Measurements from ENCODE around the gene FAM98A. TPM values are rescaled to one million over a fixed set of nuclear protein-coding genes. Genes with fewer than 3 reads are reported as not detected.

FAM98A gene
- total RNA-seq, 1 experiment from 2014 or later, result 70.9 TPM

DNA sequence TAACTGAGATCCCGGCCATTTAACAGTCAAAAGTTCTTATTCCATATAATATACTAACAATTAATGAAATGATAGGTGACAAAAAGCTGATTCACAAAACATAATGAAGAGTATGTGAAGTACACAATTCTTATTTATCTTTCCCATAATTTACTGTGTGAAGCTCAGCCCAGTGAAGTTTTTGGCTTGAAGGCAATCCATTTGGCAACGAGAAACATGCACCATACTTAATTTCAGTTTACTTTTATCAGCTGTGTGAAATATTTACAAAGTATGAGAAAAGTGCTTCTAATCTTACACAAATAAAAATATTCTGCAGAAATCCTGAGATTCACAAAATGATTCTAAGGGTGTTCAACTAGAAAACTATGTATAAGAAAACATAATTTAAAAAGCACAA lies 12.3 kb downstream of the FAM98A start:
- H3K4me3 Mint-ChIP-seq, result no peak overlapping the region
- peaks cover 31 to 52% (median 51%) of the 10 kb centered on the region in 3 experiments; a peak in 6 of 7 replicates for H3K36me3 Mint-ChIP-seq (ENCODE audit: insufficient read depth in 1 of 3, low read depth in 3 of 3)
- no peaks in the 10 kb centered on the region for H3K9me3 ChIP-seq (ENCODE audit: control insufficient read depth, low read depth, low read length)
- no peak overlapping the region for H2BK20ac ChIP-seq (ENCODE audit: low read depth, low read length, poor library complexity, severe bottlenecking)
- H3K4ac ChIP-seq (ENCODE audit: low read depth, low read length), result no peak overlapping the region
- H3K4me2 ChIP-seq (ENCODE audit: insufficient read depth, insufficient read length, low read length), result no peak overlapping the region
- H3K14ac ChIP-seq (ENCODE audit: insufficient read depth, low read length), result no peak overlapping the region
- H2BK12ac ChIP-seq (ENCODE audit: insufficient read length, low read depth, low read length), result no peak overlapping the region
- no peaks in the 10 kb centered on the region for H3K23me2 ChIP-seq (ENCODE audit: insufficient read length, low read depth, low read length, poor library complexity, severe bottlenecking)
- no peak overlapping the region for H4K5ac ChIP-seq (ENCODE audit: insufficient read length, low read depth, low read length)
- H3K4me1 ChIP-seq (ENCODE audit: insufficient read depth, low read length), result peaks cover 2% of the 10 kb centered on the region; the same call in 1 of the 2 replicates
- no peak overlapping the region for H2AK5ac ChIP-seq (ENCODE audit: insufficient read length, low read length)
- H3K4me1 Mint-ChIP-seq, result peaks cover 35 to 39% of the 10 kb centered on the region in 2 experiments
- H3K9ac ChIP-seq (ENCODE audit: extremely low read depth, insufficient read length, low read length), result no peak overlapping the region
- H3K79me2 ChIP-seq (ENCODE audit: insufficient read depth, low read length), result no peaks in the 10 kb centered on the region
- DNase-seq, result no peak
- peaks cover 0 to 4% of the 10 kb centered on the region in 2 experiments; a peak in 1 of 5 replicates for H3K9me3 Mint-ChIP-seq
- H2BK120ac ChIP-seq (ENCODE audit: low read depth, low read length, poor library complexity, severe bottlenecking), result no peak overlapping the region
- H2AFZ ChIP-seq (ENCODE audit: low read length), result no peak overlapping the region
- H3K27me3 Mint-ChIP-seq (ENCODE audit: low read depth), result no peaks in the 10 kb centered on the region
- WGBS (ENCODE audit: extremely low coverage, insufficient read length, low lambda C conversion rate), result no CpG with 5 or more reads among the region's 2 CpGs
- no peak overlapping the region for H3K23ac ChIP-seq (ENCODE audit: insufficient read length, low read depth, low read length)
- H4K8ac ChIP-seq (replicated peaks; ENCODE audit: insufficient read length, low read depth, low read length), result no peak overlapping the region
- no peak overlapping the region for H2BK5ac ChIP-seq (ENCODE audit: insufficient read length, low read length)
- no peak overlapping the region for H3K18ac ChIP-seq (ENCODE audit: insufficient read length, low read depth, low read length)
- no peak overlapping the region for H3K27ac ChIP-seq (ENCODE audit: insufficient read length, low read depth, low read length)
- H4K20me1 ChIP-seq (ENCODE audit: control insufficient read depth, insufficient read depth, insufficient read length), result no peaks in the 10 kb centered on the region
- TF ChIP-seq, protein P1, sequence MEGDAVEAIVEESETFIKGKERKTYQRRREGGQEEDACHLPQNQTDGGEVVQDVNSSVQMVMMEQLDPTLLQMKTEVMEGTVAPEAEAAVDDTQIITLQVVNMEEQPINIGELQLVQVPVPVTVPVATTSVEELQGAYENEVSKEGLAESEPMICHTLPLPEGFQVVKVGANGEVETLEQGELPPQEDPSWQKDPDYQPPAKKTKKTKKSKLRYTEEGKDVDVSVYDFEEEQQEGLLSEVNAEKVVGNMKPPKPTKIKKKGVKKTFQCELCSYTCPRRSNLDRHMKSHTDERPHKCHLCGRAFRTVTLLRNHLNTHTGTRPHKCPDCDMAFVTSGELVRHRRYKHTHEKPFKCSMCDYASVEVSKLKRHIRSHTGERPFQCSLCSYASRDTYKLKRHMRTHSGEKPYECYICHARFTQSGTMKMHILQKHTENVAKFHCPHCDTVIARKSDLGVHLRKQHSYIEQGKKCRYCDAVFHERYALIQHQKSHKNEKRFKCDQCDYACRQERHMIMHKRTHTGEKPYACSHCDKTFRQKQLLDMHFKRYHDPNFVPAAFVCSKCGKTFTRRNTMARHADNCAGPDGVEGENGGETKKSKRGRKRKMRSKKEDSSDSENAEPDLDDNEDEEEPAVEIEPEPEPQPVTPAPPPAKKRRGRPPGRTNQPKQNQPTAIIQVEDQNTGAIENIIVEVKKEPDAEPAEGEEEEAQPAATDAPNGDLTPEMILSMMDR (conservative IDR thresholded peaks at IDR 0.05), result no peak
- H4K91ac ChIP-seq (ENCODE audit: insufficient read length, low read depth, low read length), result no peak overlapping the region
- no peaks in the 10 kb centered on the region for H3K27me3 ChIP-seq (ENCODE audit: insufficient read depth, low read length)
- H2BK15ac ChIP-seq (ENCODE audit: low read depth, low read length), result no peak overlapping the region
- no peak overlapping the region for H3T11ph ChIP-seq (ENCODE audit: low read length)
- no peak overlapping the region for H3K56ac ChIP-seq (ENCODE audit: insufficient read length, low read depth, low read length)
- no peaks in the 10 kb centered on the region for H3K79me1 ChIP-seq (ENCODE audit: insufficient read depth, low read depth, low read length, poor library complexity, severe bottlenecking)
- H3K27ac Mint-ChIP-seq, result no peak overlapping the region
